GM12878 (cell line): ENCODE measurements around the gene BCAS3. TPM values are rescaled to one million over a fixed set of nuclear protein-coding genes. Genes with fewer than 3 reads are reported as not detected.

Source experiments
- ATAC-seq: fragments of 200-7000 bp; cut with Tn5 transposase; 3 replicates; pipeline ENCODE4 v1.9.1; 2020; ENCODE audit warnings: mild to moderate bottlenecking, moderate library complexity
- BruUV-seq: library from RNA; stranded (reverse); fragments of 400-500 nt; replicated peaks from 2 replicates; lab custom pipeline; 2021; lab: Mats Ljungman, UMichigan
- CTCF ChIA-PET: fragments of 300-600 bp; sonication (Branson Sonifier 250); formaldehyde crosslinking; extraction: SDS; loops from one replicate; lab custom pipeline; 2021; ENCODE audit warnings: inconsistent platforms; lab: Yijun Ruan, JAX
- POLR2A ChIA-PET: fragments of 350-600 bp; formaldehyde crosslinking; extraction: SDS; loops from one replicate; lab custom pipeline; 2021; ENCODE audit warnings: inconsistent platforms; lab: Charles Lee
- RAD21 ChIA-PET: fragments of 300-600 bp; sonication (Branson Sonifier 250); formaldehyde crosslinking; loops from one replicate; lab custom pipeline; 2023; ENCODE audit warnings: antibody characterized with exemption; ENCODE audit not compliant: unreplicated experiment; lab: Charles Lee
- SMC1A ChIA-PET: fragments of 300-600 bp; sonication (Branson Sonifier 250); formaldehyde crosslinking; loops from one replicate; lab custom pipeline; 2023; ENCODE audit not compliant: unreplicated experiment, uncharacterized antibody; lab: Charles Lee
- DNase-seq: peaks from one replicate; pipeline ENCODE4 v3.0.0-alpha.2; 2011; ENCODE audit warnings: low read depth, low spot score
- FAIRE-seq: peaks from 3 replicates; lab custom pipeline; 2011; peaks lifted over from hg19 to GRCh38; lab: Jason Lieb, UNC
- H2AFZ ChIP-seq: 2 replicates; pipeline ENCODE4 v1.6.0; 2011; ENCODE audit warnings: low read depth, low read length, control low read depth; ENCODE audit not compliant: control insufficient read depth
- H3K27ac ChIP-seq: 2 replicates; pipeline ENCODE4 v1.5.1; 2011; ENCODE audit warnings: control low read depth; ENCODE audit not compliant: control insufficient read depth, insufficient read depth
- H3K27me3 ChIP-seq, 2 experiments: replicated peaks in 1 of 2; 2 replicates each; pipeline versions ENCODE4 v1.6.0 to v1.6.1; 2011; ENCODE audit warnings: low read length in 1 of 2; ENCODE audit not compliant: control insufficient read depth in 2 of 2, insufficient read depth in 2 of 2
- H3K36me3 ChIP-seq, 2 experiments: 2 replicates each; pipeline ENCODE4 v1.5.1; 2011; ENCODE audit warnings: low read length in 1 of 2; ENCODE audit not compliant: control insufficient read depth in 2 of 2, insufficient read depth in 2 of 2
- H3K4me1 ChIP-seq: 2 replicates; pipeline ENCODE4 v1.6.1; 2011; ENCODE audit warnings: mild to moderate bottlenecking, low read length, moderate library complexity, mixed read lengths; ENCODE audit not compliant: control insufficient read depth, insufficient read depth
- H3K4me2 ChIP-seq: 2 replicates; pipeline ENCODE4 v1.6.0; 2011; ENCODE audit warnings: control low read depth; ENCODE audit not compliant: control insufficient read depth, insufficient read depth
- H3K4me3 ChIP-seq: fragments of 200-600 bp; sonication (generic); 2 replicates; pipeline ENCODE4 v1.5.1; 2016
- H3K79me2 ChIP-seq: 2 replicates; pipeline ENCODE4 v1.6.0; 2011; ENCODE audit warnings: low read length; ENCODE audit not compliant: control insufficient read depth, insufficient read depth
- H3K9ac ChIP-seq: 2 replicates; pipeline ENCODE4 v1.8.0; 2011; ENCODE audit warnings: low read length, control low read depth, mixed read lengths; ENCODE audit not compliant: control insufficient read depth, insufficient read depth
- H3K9me3 ChIP-seq: replicated peaks from 3 replicates; pipeline ENCODE4 v1.5.1; 2011; ENCODE audit warnings: mild to moderate bottlenecking, low read length; ENCODE audit not compliant: control insufficient read depth, insufficient read depth
- H4K20me1 ChIP-seq: 2 replicates; pipeline ENCODE4 v1.6.0; 2011; ENCODE audit not compliant: control insufficient read depth, insufficient read depth
- BACH1 ChIP-seq: fragments of 450-650 bp; IDR thresholded peaks from 2 replicates; pipeline ENCODE4 v1.6.1; 2017; ENCODE audit warnings: mild to moderate bottlenecking, borderline replicate concordance
- ETV6 ChIP-seq, 2 experiments: fragments of 450-650 bp in 1 of 2; IDR thresholded peaks in 1 of 2; conservative IDR thresholded peaks in 1 of 2; 2 replicates each; pipeline ENCODE4 v1.6.1; 2014; ENCODE audit warnings: antibody characterized with exemption in 1 of 2, borderline replicate concordance in 1 of 2, low read depth in 1 of 2, mild to moderate bottlenecking in 1 of 2, moderate library complexity in 1 of 2
- GATAD2B ChIP-seq: fragments of 450-650 bp; conservative IDR thresholded peaks from 2 replicates; pipeline ENCODE4 v1.6.1; 2017; ENCODE audit warnings: low read depth, mild to moderate bottlenecking, moderate library complexity
- HDAC6 ChIP-seq: fragments of 200-600 bp; sonication (generic); IDR thresholded peaks from one replicate; pipeline ENCODE4 v1.8.0; 2017; ENCODE audit warnings: antibody characterized with exemption; ENCODE audit not compliant: unreplicated experiment
- HDGF ChIP-seq: fragments of 450-650 bp; IDR thresholded peaks from 2 replicates; pipeline ENCODE4 v1.6.1; 2016; ENCODE audit warnings: antibody characterized with exemption
- NFXL1 ChIP-seq: fragments of 450-650 bp; IDR thresholded peaks from 2 replicates; pipeline ENCODE4 v1.6.1; 2017; ENCODE audit warnings: antibody characterized with exemption, mild to moderate bottlenecking, borderline replicate concordance
- NR2C1 ChIP-seq: fragments of 450-650 bp; IDR thresholded peaks from 2 replicates; pipeline ENCODE4 v1.6.1; 2017; ENCODE audit warnings: antibody characterized with exemption, mild to moderate bottlenecking, moderate library complexity
- RAD21 ChIP-seq: IDR thresholded peaks from 2 replicates; pipeline ENCODE4 v1.6.1; 2011; ENCODE audit warnings: mild to moderate bottlenecking, low read depth, low read length, moderate library complexity; ENCODE audit not compliant: insufficient read depth
- SIX5 ChIP-seq: IDR thresholded peaks from 2 replicates; pipeline ENCODE4 v1.6.1; 2011; ENCODE audit warnings: mild to moderate bottlenecking, low read depth, low read length, moderate library complexity; ENCODE audit not compliant: severe bottlenecking
- SMARCA5 ChIP-seq: fragments of 450-650 bp; IDR thresholded peaks from 2 replicates; pipeline ENCODE4 v1.6.1; 2017; ENCODE audit warnings: mild to moderate bottlenecking
- SREBF2 ChIP-seq: IDR thresholded peaks from 2 replicates; pipeline ENCODE4 v1.6.1; 2012; ENCODE audit warnings: mild to moderate bottlenecking, low read length
- ZNF207 ChIP-seq: fragments of 450-650 bp; IDR thresholded peaks from 2 replicates; pipeline ENCODE4 v1.6.1; 2014; ENCODE audit warnings: antibody characterized with exemption, mild to moderate bottlenecking, borderline replicate concordance
- ZNF274 ChIP-seq: IDR thresholded peaks from one replicate; pipeline ENCODE4 v1.8.0; 2011; ENCODE audit not compliant: insufficient read length, insufficient read depth
- ZNF384 ChIP-seq: IDR thresholded peaks from 2 replicates; pipeline ENCODE4 v1.6.1; 2012; ENCODE audit warnings: low read depth, mild to moderate bottlenecking, low read length, improper control_type of control experiment, borderline replicate concordance
- WGBS: methylation state at CpG from one replicate; pipeline ENCODE4 v1.1.6; 2016; ENCODE audit warnings: low lambda C conversion rate; ENCODE audit not compliant: insufficient replicate concordance, insufficient coverage; ENCODE audit errors: missing lambda C conversion rate; 5-methylcytosine and 5-hydroxymethylcytosine counted together
- in situ Hi-C: fragments of 300-500 bp; cut with MboI; formaldehyde crosslinking; loops from 9 replicates; pipeline ENCODE4 v1.14.3; 2018; ENCODE audit warnings: mixed read lengths
- intact Hi-C: fragments of 100-400 bp; cut with micrococcal nuclease; formaldehyde crosslinking; loops from one replicate; pipeline ENCODE4 v1.14.2; 2022; ENCODE audit not compliant: unreplicated experiment
- polyA plus RNA-seq, 11 experiments: library from polyadenylated mRNA; depleted of rRNA in 4 of 11; unstranded in 6 of 11; stranded (reverse) in 5 of 11; fragments of >200 nt; fragmentation: Nextera tagmentation in 4 of 11; fragmentation: Illumina TruSeq in 1 of 11; extraction: Ambion mirVana in 4 of 11; extraction: Trizol in 1 of 11; gene quantifications; 1 replicate in 1 of 11; 2 replicates in 10 of 11; pipeline versions ENCODE4 v1.2.1 to v1.2.3, GENCODE V29; 2011 to 2016; ENCODE audit warnings: inconsistent platforms in 2 of 11, missing spikeins in 2 of 11, low read depth in 1 of 11
- total RNA-seq, 4 experiments: library from RNA; depleted of rRNA in 3 of 4; stranded (reverse); fragments of >200 nt in 3 of 4; fragmentation: Illumina TruSeq in 1 of 4; extraction: Trizol in 1 of 4; gene quantifications; 2 replicates each; pipeline versions ENCODE4 v1.2.1 to v1.2.3, GENCODE V29; 2013 to 2021
- TF ChIP-seq, protein P1 (sequence below): IDR thresholded peaks from 2 replicates; pipeline ENCODE4 v1.6.1; 2012; ENCODE audit warnings: low read depth, low read length, improper control_type of control experiment
- TF ChIP-seq, protein P2 (sequence below): fragments of 450-650 bp; IDR thresholded peaks from 2 replicates; pipeline ENCODE4 v1.6.1; 2017; ENCODE audit warnings: mild to moderate bottlenecking, moderate library complexity
- TF ChIP-seq, protein P3 (sequence below): fragments of 450-650 bp; IDR thresholded peaks from 2 replicates; pipeline ENCODE4 v1.6.1; 2016; ENCODE audit warnings: mild to moderate bottlenecking
- TF ChIP-seq, protein P4 (sequence below), 3 experiments: IDR thresholded peaks in 2 of 3; conservative IDR thresholded peaks in 1 of 3; 2 replicates each; pipeline ENCODE4 v1.5.1; 2011; ENCODE audit warnings: low read depth in 3 of 3, low read length in 3 of 3, mild to moderate bottlenecking in 3 of 3, control low read depth in 2 of 3, moderate library complexity in 2 of 3, inconsistent platforms in 1 of 3, mixed read lengths in 1 of 3; ENCODE audit not compliant: control insufficient read depth in 2 of 3, insufficient read depth in 1 of 3; ENCODE audit errors: extremely low read depth in 1 of 3

BCAS3 gene
- total and polyA plus RNA-seq, 10 of the 15 experiments (the other 5 are each of a cell fraction or from before 2014, with no cell fraction given) = 2.1 to 11.0 (median 6.6) TPM

DNA sequence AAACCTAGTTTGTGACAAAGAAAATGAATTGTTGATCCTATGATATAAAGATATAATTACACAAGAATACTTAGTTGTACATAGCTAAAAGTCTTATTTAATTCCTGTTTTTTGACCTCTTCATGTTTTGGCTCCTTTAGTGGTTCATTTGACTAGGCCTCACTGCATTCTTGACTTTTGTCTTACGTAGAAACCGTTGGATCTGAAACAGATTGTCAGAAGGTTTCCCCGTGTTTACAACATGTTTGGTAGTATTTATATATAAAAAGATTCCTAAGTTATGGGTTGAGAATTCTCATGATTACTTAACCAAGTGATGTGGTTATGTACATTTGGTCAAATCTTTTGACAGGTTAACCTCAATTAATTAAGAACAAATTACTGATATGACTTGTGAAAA is 162.8 kb downstream of the BCAS3 start:
- Histone ChIP-seq H3K4me1 (no peaks in the 10 kb centered on the region), H3K79me2 (no peaks in the 10 kb centered on the region), H4K20me1 (no peaks in the 10 kb centered on the region), H3K9ac (no peak overlapping the region), H3K4me2 (no peak overlapping the region), H3K4me3 (no peak overlapping the region), H3K27ac (no peak overlapping the region), H2AFZ (no peak overlapping the region), H3K9me3 (no peaks in the 10 kb centered on the region), H3K27me3 (no peaks in the 10 kb centered on the region), H3K36me3 (no peaks in the 10 kb centered on the region)
- ChIA-PET RAD21 (no interaction called here), POLR2A (no interaction called here), CTCF (interaction anchor here (0.6 kb wide), 1 partner anchor 302 kb away, joined by 3 read pairs; no protein-coding TSS in a partner anchor), SMC1A (no interaction called here)
- BruUV-seq = no TSS peak
- WGBS = 87% methylated on average over 3 of the region's 3 CpGs
- DNase-seq = no peak
- FAIRE-seq = no peak
- intact Hi-C loops (no loop called here), in situ Hi-C loops (no loop called here)
- ATAC-seq = no peak
- TF ChIP-seq ETV6 (conservative IDR thresholded peaks at IDR 0.05 in 1 of 2, IDR thresholded peaks at IDR 0.05 in 1 of 2; ENCODE audit: borderline replicate concordance in 1 of 2, low read depth in 1 of 2) (no peak), RAD21 (no peak), NR2C1 (no peak), BACH1 (no peak), HDGF (no peak), SMARCA5 (no peak), ZNF207 (no peak), SREBF2 (no peak), NFXL1 (no peak), HDAC6 (no peak), ZNF384 (no peak), ZNF274 (no peak), SIX5 (no peak), GATAD2B (no peak)
- TF ChIP-seq, protein P1, sequence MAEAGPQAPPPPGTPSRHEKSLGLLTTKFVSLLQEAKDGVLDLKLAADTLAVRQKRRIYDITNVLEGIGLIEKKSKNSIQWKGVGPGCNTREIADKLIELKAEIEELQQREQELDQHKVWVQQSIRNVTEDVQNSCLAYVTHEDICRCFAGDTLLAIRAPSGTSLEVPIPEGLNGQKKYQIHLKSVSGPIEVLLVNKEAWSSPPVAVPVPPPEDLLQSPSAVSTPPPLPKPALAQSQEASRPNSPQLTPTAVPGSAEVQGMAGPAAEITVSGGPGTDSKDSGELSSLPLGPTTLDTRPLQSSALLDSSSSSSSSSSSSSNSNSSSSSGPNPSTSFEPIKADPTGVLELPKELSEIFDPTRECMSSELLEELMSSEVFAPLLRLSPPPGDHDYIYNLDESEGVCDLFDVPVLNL = no peak
- TF ChIP-seq, protein P2, sequence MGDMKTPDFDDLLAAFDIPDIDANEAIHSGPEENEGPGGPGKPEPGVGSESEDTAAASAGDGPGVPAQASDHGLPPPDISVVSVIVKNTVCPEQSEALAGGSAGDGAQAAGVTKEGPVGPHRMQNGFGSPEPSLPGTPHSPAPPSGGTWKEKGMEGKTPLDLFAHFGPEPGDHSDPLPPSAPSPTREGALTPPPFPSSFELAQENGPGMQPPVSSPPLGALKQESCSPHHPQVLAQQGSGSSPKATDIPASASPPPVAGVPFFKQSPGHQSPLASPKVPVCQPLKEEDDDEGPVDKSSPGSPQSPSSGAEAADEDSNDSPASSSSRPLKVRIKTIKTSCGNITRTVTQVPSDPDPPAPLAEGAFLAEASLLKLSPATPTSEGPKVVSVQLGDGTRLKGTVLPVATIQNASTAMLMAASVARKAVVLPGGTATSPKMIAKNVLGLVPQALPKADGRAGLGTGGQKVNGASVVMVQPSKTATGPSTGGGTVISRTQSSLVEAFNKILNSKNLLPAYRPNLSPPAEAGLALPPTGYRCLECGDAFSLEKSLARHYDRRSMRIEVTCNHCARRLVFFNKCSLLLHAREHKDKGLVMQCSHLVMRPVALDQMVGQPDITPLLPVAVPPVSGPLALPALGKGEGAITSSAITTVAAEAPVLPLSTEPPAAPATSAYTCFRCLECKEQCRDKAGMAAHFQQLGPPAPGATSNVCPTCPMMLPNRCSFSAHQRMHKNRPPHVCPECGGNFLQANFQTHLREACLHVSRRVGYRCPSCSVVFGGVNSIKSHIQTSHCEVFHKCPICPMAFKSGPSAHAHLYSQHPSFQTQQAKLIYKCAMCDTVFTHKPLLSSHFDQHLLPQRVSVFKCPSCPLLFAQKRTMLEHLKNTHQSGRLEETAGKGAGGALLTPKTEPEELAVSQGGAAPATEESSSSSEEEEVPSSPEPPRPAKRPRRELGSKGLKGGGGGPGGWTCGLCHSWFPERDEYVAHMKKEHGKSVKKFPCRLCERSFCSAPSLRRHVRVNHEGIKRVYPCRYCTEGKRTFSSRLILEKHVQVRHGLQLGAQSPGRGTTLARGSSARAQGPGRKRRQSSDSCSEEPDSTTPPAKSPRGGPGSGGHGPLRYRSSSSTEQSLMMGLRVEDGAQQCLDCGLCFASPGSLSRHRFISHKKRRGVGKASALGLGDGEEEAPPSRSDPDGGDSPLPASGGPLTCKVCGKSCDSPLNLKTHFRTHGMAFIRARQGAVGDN = no peak
- TF ChIP-seq, protein P3, sequence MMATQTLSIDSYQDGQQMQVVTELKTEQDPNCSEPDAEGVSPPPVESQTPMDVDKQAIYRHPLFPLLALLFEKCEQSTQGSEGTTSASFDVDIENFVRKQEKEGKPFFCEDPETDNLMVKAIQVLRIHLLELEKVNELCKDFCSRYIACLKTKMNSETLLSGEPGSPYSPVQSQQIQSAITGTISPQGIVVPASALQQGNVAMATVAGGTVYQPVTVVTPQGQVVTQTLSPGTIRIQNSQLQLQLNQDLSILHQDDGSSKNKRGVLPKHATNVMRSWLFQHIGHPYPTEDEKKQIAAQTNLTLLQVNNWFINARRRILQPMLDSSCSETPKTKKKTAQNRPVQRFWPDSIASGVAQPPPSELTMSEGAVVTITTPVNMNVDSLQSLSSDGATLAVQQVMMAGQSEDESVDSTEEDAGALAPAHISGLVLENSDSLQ = no peak
- TF ChIP-seq, protein P4, sequence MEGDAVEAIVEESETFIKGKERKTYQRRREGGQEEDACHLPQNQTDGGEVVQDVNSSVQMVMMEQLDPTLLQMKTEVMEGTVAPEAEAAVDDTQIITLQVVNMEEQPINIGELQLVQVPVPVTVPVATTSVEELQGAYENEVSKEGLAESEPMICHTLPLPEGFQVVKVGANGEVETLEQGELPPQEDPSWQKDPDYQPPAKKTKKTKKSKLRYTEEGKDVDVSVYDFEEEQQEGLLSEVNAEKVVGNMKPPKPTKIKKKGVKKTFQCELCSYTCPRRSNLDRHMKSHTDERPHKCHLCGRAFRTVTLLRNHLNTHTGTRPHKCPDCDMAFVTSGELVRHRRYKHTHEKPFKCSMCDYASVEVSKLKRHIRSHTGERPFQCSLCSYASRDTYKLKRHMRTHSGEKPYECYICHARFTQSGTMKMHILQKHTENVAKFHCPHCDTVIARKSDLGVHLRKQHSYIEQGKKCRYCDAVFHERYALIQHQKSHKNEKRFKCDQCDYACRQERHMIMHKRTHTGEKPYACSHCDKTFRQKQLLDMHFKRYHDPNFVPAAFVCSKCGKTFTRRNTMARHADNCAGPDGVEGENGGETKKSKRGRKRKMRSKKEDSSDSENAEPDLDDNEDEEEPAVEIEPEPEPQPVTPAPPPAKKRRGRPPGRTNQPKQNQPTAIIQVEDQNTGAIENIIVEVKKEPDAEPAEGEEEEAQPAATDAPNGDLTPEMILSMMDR (IDR thresholded peaks at IDR 0.05 in 2 of 3, conservative IDR thresholded peaks at IDR 0.05 in 1 of 3; ENCODE audit: control insufficient read depth in 2 of 3, extremely low read depth in 1 of 3, insufficient read depth in 1 of 3, low read depth in 3 of 3, low read length in 3 of 3) = no peak
